Activated naive CD8-positive, alpha-beta T cell treated with anti-CD3 and anti-CD28 coated beads, Interleukin-2, amount 50 U/mL, for 24 hours (primary cell): Measurements from ENCODE around the gene PTGS1.
"Not testable (repeated sequence)": the region's sequence is repeated elsewhere in the genome, so short reads cannot be mapped to it uniquely, and the experiment has no call there.

Experiments used
- ATAC-seq: fragments of 150-1000 bp; cut with Tn5 transposase; one replicate; pipeline ENCODE4 v1.10.0; 2021
- DNase-seq: peaks from one replicate; pipeline ENCODE4 v3.0.0; 2021
- H3K27ac Mint-ChIP-seq: one replicate; pipeline ENCODE4 v1.8.0; 2021; ENCODE audit warnings: mild to moderate bottlenecking, mixed read lengths
- H3K27me3 Mint-ChIP-seq: one replicate; pipeline ENCODE4 v1.8.0; 2021; ENCODE audit warnings: mixed read lengths
- H3K36me3 Mint-ChIP-seq: one replicate; pipeline ENCODE4 v1.8.0; 2021; ENCODE audit warnings: low read depth, mixed read lengths
- H3K4me1 Mint-ChIP-seq: one replicate; pipeline ENCODE4 v1.8.0; 2021; ENCODE audit warnings: mixed read lengths
- H3K4me3 Mint-ChIP-seq: one replicate; pipeline ENCODE4 v1.8.0; 2021; ENCODE audit warnings: mild to moderate bottlenecking, moderate library complexity, mixed read lengths
- H3K9me3 Mint-ChIP-seq: one replicate; pipeline ENCODE4 v1.8.0; 2021; ENCODE audit warnings: mixed read lengths

Gene PTGS1

GRCh38 chr9:122356627-122357026, 14.2 kb upstream of the PTGS1 start:
- H3K27ac Mint-ChIP-seq, result no peak overlapping the region

GRCh38 chr9:122360891-122361290, 9.9 kb upstream of the PTGS1 start:
- H3K27ac Mint-ChIP-seq, result no peak overlapping the region

More at GRCh38 chr9:122356627-122357026, 14.2 kb upstream of the PTGS1 start:
- Mint-ChIP-seq H3K27me3 (no peaks in the 10 kb centered on the region), H3K4me3 (no peak overlapping the region), H3K4me1 (peaks cover 6% of the 10 kb centered on the region), H3K9me3 (peaks cover 14% of the 10 kb centered on the region), H3K36me3 (no peaks in the 10 kb centered on the region)
- DNase-seq (no peak), ATAC-seq (no peak)

DNA sequence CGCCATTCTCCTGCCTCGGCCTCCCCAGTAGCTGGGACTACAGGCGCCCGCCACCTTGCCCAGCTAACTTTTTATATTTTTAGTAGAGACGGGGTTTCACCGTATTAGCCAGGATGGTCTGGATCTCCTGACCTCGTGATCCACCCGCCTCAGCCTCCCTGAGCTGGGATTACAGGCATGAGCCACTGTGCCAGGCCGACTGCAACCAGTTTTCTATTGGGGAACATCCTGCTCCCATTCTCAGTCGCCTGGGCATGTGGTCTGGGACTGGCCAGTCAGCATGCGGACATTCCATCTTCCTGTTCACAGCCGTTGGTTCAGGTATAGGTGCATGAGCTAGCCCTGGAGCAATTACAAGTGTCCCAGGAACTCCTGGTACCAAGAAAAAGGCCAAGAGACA, 7.7 kb upstream of the PTGS1 start:
- not testable (repeated sequence) for H3K27me3 Mint-ChIP-seq, H3K27ac Mint-ChIP-seq, H3K36me3 Mint-ChIP-seq, ATAC-seq, H3K4me3 Mint-ChIP-seq, H3K9me3 Mint-ChIP-seq, DNase-seq, H3K4me1 Mint-ChIP-seq

More at GRCh38 chr9:122360891-122361290, 9.9 kb upstream of the PTGS1 start:
- Mint-ChIP-seq H3K9me3 (peaks cover 10% of the 10 kb centered on the region), H3K27me3 (no peaks in the 10 kb centered on the region), H3K36me3 (no peaks in the 10 kb centered on the region), H3K4me3 (no peak overlapping the region), H3K4me1 (peaks cover 6% of the 10 kb centered on the region)
- peak; percentile 68 for ATAC-seq
- DNase-seq, result peak; percentile 30

DNA sequence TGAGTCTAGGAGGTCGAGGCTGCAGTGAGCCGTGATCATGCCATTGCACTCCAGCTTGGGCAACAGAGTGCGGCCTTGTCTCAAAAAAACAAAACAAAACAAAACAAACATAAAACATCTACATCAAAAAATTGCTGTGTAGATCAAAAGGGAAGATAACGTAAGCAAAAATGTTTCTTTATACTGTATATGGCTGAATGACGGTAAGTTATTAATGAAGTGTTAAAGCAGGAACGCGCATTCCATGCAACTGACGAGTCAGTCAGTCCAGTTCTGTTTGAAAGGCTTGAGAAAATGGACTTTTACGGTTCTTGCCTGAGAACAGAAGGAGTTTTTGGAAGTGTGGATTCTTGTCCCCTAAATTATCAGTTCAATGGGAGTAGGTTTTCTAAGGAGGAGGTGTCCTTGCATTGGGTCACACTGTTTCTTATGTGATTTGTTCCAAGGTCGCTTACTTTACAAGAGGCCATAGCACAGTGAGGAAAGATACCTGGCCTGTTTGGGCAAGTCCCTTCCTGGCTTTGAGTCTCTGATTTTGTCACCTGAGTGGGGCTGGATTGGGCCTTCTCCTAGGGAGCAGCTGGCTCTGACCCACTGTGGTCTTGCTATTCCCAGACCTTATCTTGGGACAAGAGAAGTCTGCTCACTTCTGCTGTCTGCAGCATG, 6.6 kb upstream of the PTGS1 start:
- Mint-ChIP-seq H3K27me3 (no peaks in the 10 kb centered on the region), H3K27ac (no peak overlapping the region), H3K36me3 (no peaks in the 10 kb centered on the region), H3K9me3 (no peaks in the 10 kb centered on the region), H3K4me3 (no peak overlapping the region), H3K4me1 (peaks cover 6% of the 10 kb centered on the region)
- ATAC-seq (no peak), DNase-seq (no peak)

DNA sequence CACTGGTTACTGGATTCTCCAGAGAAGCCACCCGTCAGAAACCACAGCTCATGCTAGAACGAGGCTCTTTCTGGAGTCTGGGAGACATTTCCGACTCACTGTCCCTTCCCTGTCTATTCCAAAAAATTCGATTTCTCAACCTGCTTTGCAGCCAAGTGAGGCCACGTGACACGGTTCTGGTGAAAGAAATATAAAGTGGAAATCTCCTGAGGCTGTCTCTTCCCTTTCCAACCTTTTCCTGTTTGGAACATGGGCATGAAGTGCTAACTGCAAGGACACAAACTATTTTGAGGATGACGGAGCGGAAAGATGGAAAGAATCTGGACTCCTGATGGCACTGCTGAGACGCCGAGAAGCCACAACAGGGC, 6.1 kb upstream of the PTGS1 start:
- H3K27ac Mint-ChIP-seq, result no peak overlapping the region
- ATAC-seq (no peak), DNase-seq (no peak)
- peaks cover 6% of the 10 kb centered on the region for H3K4me1 Mint-ChIP-seq
- H3K36me3 Mint-ChIP-seq, result no peaks in the 10 kb centered on the region
- H3K4me3 Mint-ChIP-seq, result no peak overlapping the region
- H3K9me3 Mint-ChIP-seq, result no peaks in the 10 kb centered on the region
- no peaks in the 10 kb centered on the region for H3K27me3 Mint-ChIP-seq

- DNase-seq (no peak), ATAC-seq (no peak)
- Mint-ChIP-seq H3K4me3 (no peak overlapping the region), H3K4me1 (peaks cover 8% of the 10 kb centered on the region), H3K9me3 (no peaks in the 10 kb centered on the region), H3K27ac (no peak overlapping the region), H3K36me3 (no peaks in the 10 kb centered on the region), H3K27me3 (peaks cover 5% of the 10 kb centered on the region)
Measured at GRCh38 chr9:122366074-122366660, 4.7 kb upstream of the PTGS1 start.

GRCh38 chr9:122367065-122367464, 3.8 kb upstream of the PTGS1 start:
- DNase-seq (no peak), ATAC-seq (no peak)
- Mint-ChIP-seq H3K36me3 (no peaks in the 10 kb centered on the region), H3K4me1 (peaks cover 9% of the 10 kb centered on the region), H3K9me3 (no peaks in the 10 kb centered on the region), H3K4me3 (no peak overlapping the region), H3K27me3 (peaks cover 11% of the 10 kb centered on the region), H3K27ac (no peak overlapping the region)

DNA sequence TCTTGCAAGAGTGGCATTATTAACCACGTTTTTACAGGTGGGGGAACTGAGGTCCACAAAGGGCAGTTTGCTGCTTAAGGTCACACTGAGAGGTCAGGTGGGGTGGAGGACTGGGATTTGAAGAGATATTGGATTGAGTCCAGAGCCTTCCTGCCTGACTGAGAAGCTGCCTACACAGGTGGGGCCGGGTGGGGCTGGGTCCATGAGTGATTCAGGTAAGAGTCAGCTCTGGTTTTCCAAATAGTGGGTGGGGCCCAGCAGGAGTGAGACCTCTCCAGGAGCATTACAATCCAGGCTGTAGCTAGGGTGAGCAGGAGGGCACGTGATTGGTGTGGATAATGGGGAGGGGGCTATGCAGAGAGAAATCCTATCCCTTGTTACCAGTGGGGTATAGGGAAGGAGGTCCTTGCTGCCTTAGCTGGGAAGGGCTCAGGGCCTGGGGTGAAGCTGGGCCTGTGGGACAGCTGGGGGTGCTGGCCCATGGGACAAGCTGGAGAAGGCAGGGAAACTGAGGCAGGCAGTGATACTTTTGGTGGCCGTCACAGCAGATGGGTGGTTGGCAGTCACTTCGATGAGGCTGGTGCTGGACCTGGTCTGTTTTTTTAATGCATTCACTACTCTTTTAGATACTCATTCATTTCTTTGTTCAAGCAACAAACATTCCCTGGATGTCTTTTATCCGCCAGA, 2.9 kb upstream of the PTGS1 start:
- no peak for ATAC-seq
- Mint-ChIP-seq H3K27me3 (peaks cover 17% of the 10 kb centered on the region), H3K36me3 (no peaks in the 10 kb centered on the region), H3K4me3 (no peak overlapping the region), H3K27ac (no peak overlapping the region), H3K4me1 (peaks cover 9% of the 10 kb centered on the region), H3K9me3 (no peaks in the 10 kb centered on the region)
- DNase-seq, result no peak

- Mint-ChIP-seq H3K27ac (no peak overlapping the region), H3K9me3 (no peaks in the 10 kb centered on the region), H3K27me3 (peaks cover 21% of the 10 kb centered on the region), H3K4me1 (peaks cover 9% of the 10 kb centered on the region), H3K4me3 (no peak overlapping the region), H3K36me3 (no peaks in the 10 kb centered on the region)
- DNase-seq (no peak), ATAC-seq (no peak)
Measured at GRCh38 chr9:122368642-122369041, 2.2 kb upstream of the PTGS1 start.

GRCh38 chr9:122370303-122370702, 521 bp upstream of the PTGS1 start:
- no peak for ATAC-seq
- H3K27me3 Mint-ChIP-seq, result peaks cover 23% of the 10 kb centered on the region

GRCh38 chr9:122371846-122372245, 1.0 kb downstream of the PTGS1 start:
- no peak for DNase-seq
- no peak for ATAC-seq
- Mint-ChIP-seq H3K4me3 (no peak overlapping the region), H3K27ac (no peak overlapping the region), H3K36me3 (no peaks in the 10 kb centered on the region), H3K4me1 (peaks cover 12% of the 10 kb centered on the region), H3K27me3 (peaks cover 23% of the 10 kb centered on the region), H3K9me3 (no peaks in the 10 kb centered on the region)

More at GRCh38 chr9:122370303-122370702, 521 bp upstream of the PTGS1 start:
- Mint-ChIP-seq H3K27ac (no peak overlapping the region), H3K4me3 (peak overlapping the region; percentile 27), H3K9me3 (no peaks in the 10 kb centered on the region), H3K36me3 (no peaks in the 10 kb centered on the region), H3K4me1 (peaks cover 9% of the 10 kb centered on the region)
- DNase-seq, result no peak

- H3K4me1 Mint-ChIP-seq, result peaks cover 14% of the 10 kb centered on the region
- H3K9me3 Mint-ChIP-seq, result no peaks in the 10 kb centered on the region
- H3K4me3 Mint-ChIP-seq, result no peak overlapping the region
- ATAC-seq (no peak), DNase-seq (no peak)
- H3K27ac Mint-ChIP-seq, result no peak overlapping the region
- peaks cover 27% of the 10 kb centered on the region for H3K27me3 Mint-ChIP-seq
- H3K36me3 Mint-ChIP-seq, result no peaks in the 10 kb centered on the region
Measured at GRCh38 chr9:122372856-122373845, 2.3 kb downstream of the PTGS1 start.

GRCh38 chr9:122374885-122375420, 4.1 kb downstream of the PTGS1 start:
- peaks cover 14% of the 10 kb centered on the region for H3K4me1 Mint-ChIP-seq
- H3K4me3 Mint-ChIP-seq, result no peak overlapping the region
- no peak for DNase-seq
- no peaks in the 10 kb centered on the region for H3K9me3 Mint-ChIP-seq
- ATAC-seq, result no peak
- peaks cover 32% of the 10 kb centered on the region for H3K27me3 Mint-ChIP-seq
- H3K27ac Mint-ChIP-seq, result no peak overlapping the region
- peaks cover 3% of the 10 kb centered on the region for H3K36me3 Mint-ChIP-seq

GRCh38 chr9:122376796-122377195, 6.0 kb downstream of the PTGS1 start:
- ATAC-seq, result no peak
- DNase-seq, result no peak
- Mint-ChIP-seq H3K4me3 (no peak overlapping the region), H3K36me3 (peaks cover 6% of the 10 kb centered on the region), H3K27me3 (peaks cover 23% of the 10 kb centered on the region), H3K27ac (no peak overlapping the region), H3K9me3 (no peaks in the 10 kb centered on the region), H3K4me1 (peaks cover 5% of the 10 kb centered on the region)
